Measurements from ENCODE around the gene HOXB1. TPM values are rescaled to one million over a fixed set of nuclear protein-coding genes. Genes with fewer than 3 reads are reported as not detected.

Gene HOXB1
- total RNA-seq, 1 donor from 2014 or later, result not detected

DNA sequence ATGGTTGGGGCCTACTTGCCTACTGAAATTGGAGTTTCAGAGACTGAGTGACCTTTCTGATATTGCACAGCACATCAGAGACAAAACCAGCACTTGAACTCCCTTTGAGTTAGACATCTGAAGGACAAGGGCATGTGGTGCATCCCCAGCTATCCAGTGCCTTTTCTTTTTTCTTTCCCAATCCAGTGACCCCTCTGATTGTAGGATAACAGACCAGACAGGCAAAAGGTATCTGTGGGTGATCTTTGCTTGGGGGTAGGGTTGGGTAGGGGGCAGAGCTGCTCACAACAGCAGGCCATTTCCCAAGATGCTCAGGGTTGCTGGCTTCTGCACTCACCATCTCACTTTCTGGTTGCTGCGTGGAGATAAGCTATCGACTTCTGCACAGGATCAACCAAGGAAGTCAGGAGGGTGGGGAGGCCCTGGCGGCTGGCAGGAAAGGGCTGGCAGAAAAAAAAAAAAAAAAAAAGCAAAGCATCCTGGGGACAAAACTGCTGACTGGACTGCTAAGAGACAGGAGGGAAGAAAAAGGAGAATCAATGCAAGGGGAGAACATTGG lies 42.2 kb downstream of the HOXB1 start:
- no peak for DNase-seq (ENCODE audit: extremely low spot score, unreplicated experiment)
- peaks cover 28% of the 10 kb centered on the region for H3K27me3 Mint-ChIP-seq (ENCODE audit: unreplicated experiment)
- TF ChIP-seq, protein P1, sequence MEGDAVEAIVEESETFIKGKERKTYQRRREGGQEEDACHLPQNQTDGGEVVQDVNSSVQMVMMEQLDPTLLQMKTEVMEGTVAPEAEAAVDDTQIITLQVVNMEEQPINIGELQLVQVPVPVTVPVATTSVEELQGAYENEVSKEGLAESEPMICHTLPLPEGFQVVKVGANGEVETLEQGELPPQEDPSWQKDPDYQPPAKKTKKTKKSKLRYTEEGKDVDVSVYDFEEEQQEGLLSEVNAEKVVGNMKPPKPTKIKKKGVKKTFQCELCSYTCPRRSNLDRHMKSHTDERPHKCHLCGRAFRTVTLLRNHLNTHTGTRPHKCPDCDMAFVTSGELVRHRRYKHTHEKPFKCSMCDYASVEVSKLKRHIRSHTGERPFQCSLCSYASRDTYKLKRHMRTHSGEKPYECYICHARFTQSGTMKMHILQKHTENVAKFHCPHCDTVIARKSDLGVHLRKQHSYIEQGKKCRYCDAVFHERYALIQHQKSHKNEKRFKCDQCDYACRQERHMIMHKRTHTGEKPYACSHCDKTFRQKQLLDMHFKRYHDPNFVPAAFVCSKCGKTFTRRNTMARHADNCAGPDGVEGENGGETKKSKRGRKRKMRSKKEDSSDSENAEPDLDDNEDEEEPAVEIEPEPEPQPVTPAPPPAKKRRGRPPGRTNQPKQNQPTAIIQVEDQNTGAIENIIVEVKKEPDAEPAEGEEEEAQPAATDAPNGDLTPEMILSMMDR (IDR thresholded peaks at IDR 0.05), result no peak
- H3K9me3 Mint-ChIP-seq (ENCODE audit: unreplicated experiment), result no peaks in the 10 kb centered on the region
- no peaks in the 10 kb centered on the region for H3K36me3 Mint-ChIP-seq (ENCODE audit: unreplicated experiment)
- no peaks in the 10 kb centered on the region for H3K4me1 Mint-ChIP-seq (ENCODE audit: unreplicated experiment)
- no peak overlapping the region for H3K27ac Mint-ChIP-seq (ENCODE audit: unreplicated experiment)
- no peak overlapping the region for H3K4me3 Mint-ChIP-seq (ENCODE audit: unreplicated experiment)

GRCh38 chr17:48487221-48487620 lies 43.6 kb downstream of the HOXB1 start:
- Mint-ChIP-seq H3K4me1 (ENCODE audit: unreplicated experiment) (no peaks in the 10 kb centered on the region), H3K4me3 (ENCODE audit: unreplicated experiment) (no peak overlapping the region), H3K27ac (ENCODE audit: unreplicated experiment) (no peak overlapping the region), H3K9me3 (ENCODE audit: unreplicated experiment) (no peaks in the 10 kb centered on the region), H3K36me3 (ENCODE audit: unreplicated experiment) (no peaks in the 10 kb centered on the region), H3K27me3 (ENCODE audit: unreplicated experiment) (peaks cover 35% of the 10 kb centered on the region)
- no peak for DNase-seq (ENCODE audit: extremely low spot score, unreplicated experiment)
- TF ChIP-seq, protein P1 (IDR thresholded peaks at IDR 0.05), result no peak

- no peak overlapping the region for H3K27ac Mint-ChIP-seq (ENCODE audit: unreplicated experiment)
- no peak overlapping the region for H3K4me3 Mint-ChIP-seq (ENCODE audit: unreplicated experiment)
- H3K4me1 Mint-ChIP-seq (ENCODE audit: unreplicated experiment), result no peaks in the 10 kb centered on the region
Observed at GRCh38 chr17:48486557-48486956, 44.3 kb downstream of the HOXB1 start.

DNA sequence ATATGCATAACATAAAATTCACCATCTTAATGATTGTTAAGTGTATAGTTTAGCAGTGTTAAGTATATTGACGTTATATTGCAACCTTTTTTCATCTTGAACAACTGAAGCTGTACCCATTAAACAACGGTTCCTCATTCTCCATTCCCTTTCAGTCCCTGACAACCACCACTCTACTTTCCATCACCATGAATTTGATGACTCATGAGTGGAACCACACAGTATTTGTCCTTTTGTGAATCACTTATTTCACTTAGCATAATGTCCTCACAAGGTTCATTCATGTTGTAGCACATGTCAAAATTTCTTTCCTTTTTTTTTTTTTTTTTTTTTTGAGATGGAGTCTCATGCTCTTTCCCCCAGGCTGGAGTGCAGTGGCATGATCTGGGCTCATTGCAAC lies 46.0 kb downstream of the HOXB1 start:
- DNase-seq (ENCODE audit: extremely low spot score, unreplicated experiment), result no peak
- no peak overlapping the region for H3K4me3 Mint-ChIP-seq (ENCODE audit: unreplicated experiment)
- H3K9me3 Mint-ChIP-seq (ENCODE audit: unreplicated experiment), result no peaks in the 10 kb centered on the region
- no peaks in the 10 kb centered on the region for H3K36me3 Mint-ChIP-seq (ENCODE audit: unreplicated experiment)
- TF ChIP-seq, protein P1 (IDR thresholded peaks at IDR 0.05), result no peak
- no peak overlapping the region for H3K27ac Mint-ChIP-seq (ENCODE audit: unreplicated experiment)
- no peaks in the 10 kb centered on the region for H3K4me1 Mint-ChIP-seq (ENCODE audit: unreplicated experiment)
- peaks cover 21% of the 10 kb centered on the region for H3K27me3 Mint-ChIP-seq (ENCODE audit: unreplicated experiment)

More at GRCh38 chr17:48486557-48486956, 44.3 kb downstream of the HOXB1 start:
- no peaks in the 10 kb centered on the region for H3K9me3 Mint-ChIP-seq (ENCODE audit: unreplicated experiment)
- DNase-seq (ENCODE audit: extremely low spot score, unreplicated experiment), result no peak
- peaks cover 32% of the 10 kb centered on the region for H3K27me3 Mint-ChIP-seq (ENCODE audit: unreplicated experiment)
- TF ChIP-seq, protein P1 (IDR thresholded peaks at IDR 0.05), result no peak
- no peaks in the 10 kb centered on the region for H3K36me3 Mint-ChIP-seq (ENCODE audit: unreplicated experiment)

- Mint-ChIP-seq H3K9me3 (ENCODE audit: unreplicated experiment) (no peaks in the 10 kb centered on the region), H3K27ac (ENCODE audit: unreplicated experiment) (no peak overlapping the region), H3K27me3 (ENCODE audit: unreplicated experiment) (peaks cover 16% of the 10 kb centered on the region)
Observed at GRCh38 chr17:48484256-48484655, 46.6 kb downstream of the HOXB1 start.

More at GRCh38 chr17:48484256-48484655, 46.6 kb downstream of the HOXB1 start:
- DNase-seq (ENCODE audit: extremely low spot score, unreplicated experiment), result no peak
- no peaks in the 10 kb centered on the region for H3K4me1 Mint-ChIP-seq (ENCODE audit: unreplicated experiment)
- no peaks in the 10 kb centered on the region for H3K36me3 Mint-ChIP-seq (ENCODE audit: unreplicated experiment)
- TF ChIP-seq, protein P1 (IDR thresholded peaks at IDR 0.05), result no peak
- H3K4me3 Mint-ChIP-seq (ENCODE audit: unreplicated experiment), result no peak overlapping the region

Measured in osteocyte (in vitro differentiated cells).